HG02943 (cell line): ENCODE measurements around the gene MRE11.
"Not testable (repeated sequence)": the region's sequence is repeated elsewhere in the genome, so short reads cannot be mapped to it uniquely, and the experiment has no call there.

ENCODE experiments used
- ATAC-seq: cut with Tn5 transposase; IDR thresholded peaks from one replicate; pipeline ENCODE4 v1.9.1; 2021; ENCODE audit warnings: mild to moderate bottlenecking, low read depth, moderate library complexity; ENCODE audit not compliant: unreplicated experiment

Gene MRE11

DNA sequence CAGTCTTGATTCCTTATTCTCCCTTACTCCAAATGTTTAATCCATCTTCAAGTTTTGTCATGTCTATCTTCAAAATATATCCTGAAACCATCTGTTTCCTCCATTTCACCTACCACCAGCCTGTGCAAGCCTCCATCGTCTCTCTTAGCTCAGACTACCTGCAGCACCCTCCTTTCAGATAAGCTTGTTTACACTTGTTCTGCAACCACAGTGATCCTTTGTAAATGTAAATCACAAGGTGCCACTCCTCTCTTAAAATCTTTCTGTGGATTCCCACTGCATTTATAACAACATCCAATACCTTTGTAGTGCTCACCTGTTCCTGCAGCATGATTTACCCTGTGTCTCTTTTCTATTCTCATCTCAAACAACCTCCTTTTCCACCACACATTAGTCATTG lies 60.6 kb downstream of the MRE11 start:
- no peak for ATAC-seq

DNA sequence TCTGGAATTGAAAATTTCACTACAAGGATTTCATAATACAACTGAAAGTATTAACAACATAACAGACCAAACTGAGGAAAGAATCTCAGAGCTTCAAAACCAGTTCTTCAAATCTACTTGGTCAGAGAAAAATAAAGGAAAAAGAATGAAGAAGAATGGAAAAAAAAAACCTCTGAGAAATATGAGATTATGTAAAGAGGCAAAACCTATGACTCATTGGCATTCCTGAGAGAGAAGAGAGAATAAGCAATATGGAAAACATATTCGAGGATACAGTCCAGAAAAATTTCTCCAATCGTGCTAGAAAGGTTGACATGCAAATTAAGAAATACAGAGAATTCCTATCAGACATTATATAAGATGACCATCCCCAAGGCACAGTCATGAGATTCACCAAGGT lies 69.0 kb downstream of the MRE11 start:
- ATAC-seq, result no peak

DNA sequence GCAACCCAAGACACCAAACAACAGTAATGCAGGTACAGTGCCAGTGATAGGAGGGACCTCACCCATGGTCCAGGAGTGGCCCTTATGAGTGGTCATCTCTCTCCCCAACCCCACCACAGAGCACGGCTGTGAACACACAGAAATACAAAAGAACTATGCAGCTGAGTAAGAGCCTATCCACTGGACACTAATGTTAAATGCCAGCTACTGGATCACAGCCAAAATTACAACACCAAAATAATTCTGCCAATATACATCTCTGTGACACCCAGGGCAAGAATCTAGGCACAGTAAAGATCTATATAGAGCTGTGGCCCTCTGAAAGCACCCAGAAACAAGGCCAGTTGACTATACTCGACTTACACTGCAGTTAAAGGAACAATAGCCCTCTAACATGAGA lies 69.6 kb downstream of the MRE11 start:
- ATAC-seq, result no peak

- ATAC-seq, result no peak
Measured at GRCh38 chr11:94423507-94423906, 70.1 kb downstream of the MRE11 start.

DNA sequence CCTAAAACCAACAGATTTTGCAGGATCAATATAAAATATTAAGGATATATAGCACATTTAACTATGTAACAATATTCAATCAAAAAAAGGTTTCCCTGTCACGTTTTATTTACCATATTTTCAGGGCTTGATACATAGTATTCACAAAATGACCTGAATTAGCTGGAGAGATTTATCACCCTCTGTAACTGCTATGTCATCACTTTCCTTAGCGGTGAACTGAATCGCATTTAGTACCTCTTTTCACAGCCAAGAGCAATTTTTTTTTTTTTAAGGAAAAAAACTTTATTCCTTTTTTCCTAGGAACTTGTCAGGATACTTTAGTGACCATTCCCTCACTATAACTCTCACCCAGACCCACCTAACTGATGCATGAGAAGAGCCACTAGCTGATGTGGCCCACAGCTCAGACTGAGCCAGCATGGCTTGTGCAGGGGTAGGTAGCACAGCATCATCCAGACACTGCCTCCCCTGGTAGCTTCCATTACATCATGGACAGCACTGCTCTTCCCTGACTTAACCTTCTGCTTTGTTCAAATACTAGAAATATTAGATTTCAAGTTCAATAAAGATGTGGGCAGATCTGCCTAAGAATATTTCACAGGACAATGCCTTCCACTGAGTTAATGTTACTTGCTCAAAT lies 75.4 kb downstream of the MRE11 start:
- no peak for ATAC-seq

DNA sequence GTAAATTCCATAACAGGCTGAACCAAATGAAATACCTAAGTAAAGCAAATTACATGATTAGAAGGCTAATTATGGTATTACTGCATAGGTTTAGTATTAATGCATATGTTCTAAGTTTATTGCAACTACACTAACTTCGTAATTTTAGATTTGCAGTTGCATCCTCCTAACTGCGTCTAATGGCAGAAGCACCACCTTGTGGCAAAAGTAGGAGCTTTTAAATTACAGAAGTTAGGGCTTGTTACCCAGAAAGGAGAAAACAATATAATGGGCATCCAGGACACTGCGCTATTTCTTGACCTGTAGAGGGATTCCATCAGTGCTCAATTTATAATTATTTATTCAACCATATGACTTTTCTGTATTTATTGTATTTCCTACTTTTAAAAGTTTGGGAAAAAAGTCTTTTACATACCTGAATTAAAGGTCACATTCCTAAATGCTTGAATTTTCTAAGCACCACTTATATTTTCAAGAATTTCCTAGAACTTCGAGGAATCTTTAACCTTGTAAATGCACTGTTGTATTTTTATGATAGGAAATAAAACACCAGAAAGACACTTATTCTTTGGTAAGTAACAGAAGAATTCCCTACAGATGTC lies 76.2 kb downstream of the MRE11 start:
- ATAC-seq, result no peak

- no peak for ATAC-seq
Measured at GRCh38 chr11:94405062-94405833, 88.4 kb downstream of the MRE11 start.

GRCh38 chr11:94402355-94402754 lies 91.3 kb downstream of the MRE11 start:
- no peak for ATAC-seq

- no peak for ATAC-seq
Measured at GRCh38 chr11:94401773-94402265, 91.8 kb downstream of the MRE11 start.

GRCh38 chr11:94400839-94401772 lies 92.5 kb downstream of the MRE11 start, which contains the start of gene GPR83:
Gene GPR83, minus strand, starts transcription at chr11:94401419. Its CDS starts 172 bp downstream, at chr11:94401247.
- ATAC-seq, result no peak

DNA sequence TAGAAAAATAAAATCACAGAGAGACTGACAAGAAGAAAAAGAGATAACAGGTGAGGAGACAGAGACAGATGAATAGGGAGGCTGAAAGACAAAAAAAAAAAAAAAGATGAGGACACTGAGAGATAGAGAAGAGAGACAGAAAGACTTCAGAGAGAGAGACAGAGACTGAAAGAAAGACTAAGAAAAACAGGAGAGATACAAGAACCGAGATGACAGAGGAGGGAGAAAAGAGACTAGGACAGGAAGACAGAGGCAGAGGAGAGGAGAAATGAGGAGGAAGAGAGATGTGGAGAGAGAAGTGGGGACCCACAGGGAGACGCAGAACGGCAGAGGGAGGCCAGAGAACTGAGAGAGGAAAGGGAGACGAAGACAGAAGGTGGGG lies 93.2 kb downstream of the MRE11 start:
- ATAC-seq, result no peak

- no peak for ATAC-seq
Measured at GRCh38 chr11:94400050-94400449, 93.6 kb downstream of the MRE11 start.

DNA sequence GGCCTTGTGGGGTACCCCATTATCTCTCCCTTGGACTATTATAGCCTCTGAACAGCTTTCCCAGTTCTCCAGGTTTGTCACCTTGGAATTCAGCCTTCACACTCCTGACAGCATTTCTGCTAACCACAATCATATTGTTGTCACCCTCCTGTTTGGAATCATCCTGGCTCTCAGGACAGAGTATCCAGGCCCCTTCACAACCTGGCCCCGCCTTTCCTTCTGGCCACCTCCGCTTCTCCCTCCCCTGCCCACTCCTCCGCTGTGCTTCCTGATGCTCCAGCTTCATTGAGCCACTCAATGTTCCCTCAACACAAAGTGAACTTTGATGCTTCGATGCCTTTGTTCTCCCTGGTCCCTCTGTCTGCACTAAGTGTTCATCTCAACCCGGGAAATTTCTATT lies 95.5 kb downstream of the MRE11 start:
- ATAC-seq, result no peak

DNA sequence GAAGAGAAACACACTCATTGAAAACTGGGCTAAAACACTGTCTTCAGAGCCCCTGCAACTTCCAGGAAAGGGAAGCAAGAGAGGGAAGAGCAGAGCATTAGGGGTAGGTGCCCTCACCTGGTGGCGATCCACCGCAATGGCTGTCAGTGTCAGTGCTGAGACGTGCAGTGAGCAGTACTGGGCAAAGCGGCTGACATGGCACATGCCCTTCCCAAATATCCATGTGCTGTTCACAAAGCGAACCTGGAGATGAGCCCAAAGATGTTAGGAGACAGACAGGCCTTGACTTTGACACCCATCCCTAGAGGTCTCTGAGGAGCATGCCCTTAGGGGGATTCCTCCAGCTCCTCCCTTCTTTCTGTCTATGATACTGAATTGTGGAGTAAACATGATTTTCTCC lies 97.4 kb downstream of the MRE11 start:
- no peak for ATAC-seq

DNA sequence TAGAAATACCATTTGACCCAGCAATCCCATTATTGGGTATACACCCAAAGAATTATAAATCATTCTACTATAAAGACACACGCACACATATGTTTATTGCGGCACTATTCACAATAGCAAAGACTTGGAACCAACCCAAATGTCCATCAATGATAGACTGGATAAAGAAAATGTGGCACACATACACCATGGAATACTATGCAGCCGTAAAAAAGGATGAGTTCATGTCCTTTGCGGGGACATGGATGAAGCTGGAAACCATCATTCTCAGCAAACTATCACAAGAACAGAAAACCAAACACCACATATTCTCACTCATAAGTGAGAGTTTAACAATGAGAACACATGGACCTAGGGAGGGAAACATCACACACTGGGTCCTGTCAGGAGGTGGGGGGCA lies 101.7 kb downstream of the MRE11 start:
- not testable (repeated sequence) for ATAC-seq

GRCh38 chr11:94379613-94380012 lies 114.0 kb downstream of the MRE11 start:
- no peak for ATAC-seq

- ATAC-seq, result no peak
Measured at GRCh38 chr11:94376841-94377240, 116.8 kb downstream of the MRE11 start.

DNA sequence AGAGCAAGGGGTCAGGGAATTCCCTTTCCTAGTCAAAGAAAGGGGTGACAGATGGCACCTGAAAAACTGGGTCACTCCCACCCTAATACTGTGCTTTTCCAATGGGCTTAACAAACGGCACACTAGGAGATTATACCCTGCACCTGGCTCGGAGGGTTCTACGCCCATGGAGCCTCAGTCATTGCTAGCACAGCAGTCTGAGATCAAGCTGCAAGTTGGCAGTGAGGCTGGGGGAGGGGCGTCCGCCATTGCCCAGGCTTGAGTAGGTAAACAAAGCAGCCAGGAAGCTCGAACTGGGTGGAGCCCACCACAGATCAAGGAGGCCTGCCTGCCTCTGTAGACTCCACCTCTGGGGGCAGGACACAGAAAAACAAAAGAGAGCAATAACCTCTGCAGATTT lies 123.1 kb downstream of the MRE11 start:
- not testable (repeated sequence) for ATAC-seq
